B cell (primary cell): ENCODE data around the gene LRFN4. TPM values are rescaled to one million over a fixed set of nuclear protein-coding genes. Genes with fewer than 3 reads are reported as not detected.
A peak's percentile ranks its signal among the peaks of the same experiment; 100 is the strongest.

ENCODE experiments used
- ATAC-seq: fragments of 200-7000 bp; cut with Tn5 transposase; one replicate; pipeline ENCODE4 v1.10.0; 2021; ENCODE audit warnings: low read depth, mild to moderate bottlenecking, moderate number of reproducible peaks, moderate library complexity
- CTCF ChIA-PET: fragments of 350-600 bp; sonication (Branson Sonifier 250); formaldehyde crosslinking; loops from one replicate; lab custom pipeline; 2021; ENCODE audit warnings: antibody characterized with exemption, inconsistent platforms; lab: Charles Lee
- POLR2A ChIA-PET: fragments of 350-600 bp; sonication (Branson Sonifier 250); formaldehyde crosslinking; loops from one replicate; lab custom pipeline; 2021; ENCODE audit warnings: antibody characterized with exemption; lab: Charles Lee
- DNase-seq: peaks from one replicate; pipeline ENCODE4 v3.0.0; 2013
- H2AFZ ChIP-seq: 2 replicates; pipeline ENCODE4 v1.6.1; 2012; ENCODE audit warnings: mild to moderate bottlenecking, low read depth, low read length; ENCODE audit not compliant: insufficient read depth, poor library complexity, severe bottlenecking
- H3K27ac ChIP-seq, 2 donors: 1 replicate in 1 of 2; 2 replicates in 1 of 2; pipeline ENCODE4 v1.5.1; 2012 to 2013; ENCODE audit warnings: low read length in 2 of 2, mild to moderate bottlenecking in 2 of 2, moderate library complexity in 1 of 2
- H3K27me3 ChIP-seq, 4 experiments: fragments of 200-600 bp in 1 of 4; sonication (generic) in 1 of 4; replicated peaks in 1 of 4; 1 replicate in 2 of 4; 2 replicates in 2 of 4; pipeline versions ENCODE4 v1.6.1 to v1.7.0; 2013 to 2016; ENCODE audit warnings: low read length in 3 of 4, mild to moderate bottlenecking in 2 of 4, mixed read lengths in 1 of 4, moderate library complexity in 1 of 4; ENCODE audit not compliant: insufficient read depth in 4 of 4, control insufficient read depth in 3 of 4; ENCODE audit errors: control extremely low read depth in 1 of 4
- H3K36me3 ChIP-seq, 2 experiments: replicated peaks in 1 of 2; 1 replicate in 1 of 2; 2 replicates in 1 of 2; pipeline versions ENCODE4 v1.6.1 to v1.7.1; 2013; ENCODE audit warnings: low read length in 1 of 2; ENCODE audit not compliant: insufficient read depth in 2 of 2, control insufficient read depth in 1 of 2; ENCODE audit errors: control extremely low read depth in 1 of 2, extremely low read depth in 1 of 2
- H3K4me1 ChIP-seq, 2 donors: fragments of 200-600 bp in 1 of 2; sonication (generic) in 1 of 2; 1 replicate in 1 of 2; 2 replicates in 1 of 2; pipeline versions ENCODE4 v1.5.1 to v1.6.1; 2013 to 2017; ENCODE audit warnings: low read length in 2 of 2; ENCODE audit not compliant: control insufficient read depth in 2 of 2, insufficient read depth in 2 of 2
- H3K4me2 ChIP-seq: replicated peaks from 2 replicates; pipeline ENCODE3; 2012; ENCODE audit warnings: mild to moderate bottlenecking, low read depth, low read length; ENCODE audit not compliant: poor library complexity, severe bottlenecking
- H3K4me3 ChIP-seq, 5 experiments: fragments of 200-600 bp in 1 of 5; sonication (generic) in 1 of 5; 1 replicate in 3 of 5; 2 replicates in 2 of 5; pipeline versions ENCODE4 v1.5.1 to v1.7.0; 2011 to 2016; ENCODE audit warnings: low read length in 4 of 5, mild to moderate bottlenecking in 4 of 5, low read depth in 2 of 5, control low read depth in 1 of 5, moderate library complexity in 1 of 5; ENCODE audit not compliant: insufficient read depth in 1 of 5; ENCODE audit errors: control extremely low read depth in 1 of 5, extremely low read depth in 1 of 5
- H3K79me2 ChIP-seq: fragments of 200-600 bp; sonication (generic); one replicate; pipeline ENCODE4 v1.6.0; 2016; ENCODE audit warnings: low read length; ENCODE audit not compliant: control insufficient read depth, insufficient read depth
- H3K9ac ChIP-seq: fragments of 200-600 bp; sonication (generic); 2 replicates; pipeline ENCODE4 v1.6.1; 2017; ENCODE audit warnings: mild to moderate bottlenecking, low read length, moderate library complexity
- H3K9me3 ChIP-seq, 3 donors: one replicate each; pipeline versions ENCODE4 v1.6.1 to v1.7.1; 2013; ENCODE audit warnings: low read length in 2 of 3; ENCODE audit not compliant: control insufficient read depth in 2 of 3, insufficient read depth in 1 of 3; ENCODE audit errors: control extremely low read depth in 1 of 3
- H4K20me1 ChIP-seq: 2 replicates; pipeline ENCODE4 v1.6.0; 2012; ENCODE audit warnings: mild to moderate bottlenecking, low read length; ENCODE audit not compliant: insufficient read depth, control insufficient read depth, poor library complexity, severe bottlenecking
- H3K27ac Mint-ChIP-seq: one replicate; pipeline ENCODE4 v1.8.0; 2021; ENCODE audit warnings: mixed read lengths
- H3K27me3 Mint-ChIP-seq: one replicate; pipeline ENCODE4 v1.8.0; 2021; ENCODE audit warnings: mixed read lengths
- H3K4me1 Mint-ChIP-seq: one replicate; pipeline ENCODE4 v1.8.0; 2021; ENCODE audit warnings: mixed read lengths
- H3K4me3 Mint-ChIP-seq: one replicate; pipeline ENCODE4 v1.8.0; 2021; ENCODE audit warnings: mixed read lengths
- H3K9me3 Mint-ChIP-seq: one replicate; pipeline ENCODE4 v1.8.0; 2022; ENCODE audit warnings: mixed read lengths; ENCODE audit not compliant: insufficient read depth
- CTCF ChIP-seq: fragments of 200-600 bp; IDR thresholded peaks from one replicate; pipeline ENCODE4 v1.8.0; 2022; ENCODE audit warnings: antibody characterized with exemption, mild to moderate bottlenecking
- EZH2 ChIP-seq: IDR thresholded peaks from 2 replicates; pipeline ENCODE4 v1.6.1; 2012; ENCODE audit warnings: borderline replicate concordance, low read depth, mild to moderate bottlenecking, moderate library complexity, low read length; ENCODE audit not compliant: insufficient read depth, poor library complexity, severe bottlenecking
- WGBS: methylation state at CpG from one replicate; pipeline ENCODE4 v1.1.5; 2013; ENCODE audit warnings: missing lambda C conversion rate; ENCODE audit not compliant: insufficient coverage; 5-methylcytosine and 5-hydroxymethylcytosine counted together
- intact Hi-C: fragments of 100-400 bp; cut with micrococcal nuclease; formaldehyde crosslinking; loops from one replicate; pipeline ENCODE4 v1.10.0; 2022
- polyA plus RNA-seq: library from polyadenylated mRNA; depleted of rRNA; stranded (reverse); fragments of >200 nt; gene quantifications from 2 replicates; pipeline ENCODE4 v1.2.3, GENCODE V29; 2012
- total RNA-seq, 2 donors: library from RNA; stranded (reverse); fragments of 120-200 nt in 1 of 2; gene quantifications; 1 replicate in 1 of 2; 2 replicates in 1 of 2; pipeline versions ENCODE4 v1.2.3 to v1.2.4, GENCODE V29; 2013 to 2022

LRFN4 gene
- total and polyA plus RNA-seq, 2 donors (not counting 1 experiment from before 2014, with no cell fraction given): 7.1 to 12.1 TPM

DNA sequence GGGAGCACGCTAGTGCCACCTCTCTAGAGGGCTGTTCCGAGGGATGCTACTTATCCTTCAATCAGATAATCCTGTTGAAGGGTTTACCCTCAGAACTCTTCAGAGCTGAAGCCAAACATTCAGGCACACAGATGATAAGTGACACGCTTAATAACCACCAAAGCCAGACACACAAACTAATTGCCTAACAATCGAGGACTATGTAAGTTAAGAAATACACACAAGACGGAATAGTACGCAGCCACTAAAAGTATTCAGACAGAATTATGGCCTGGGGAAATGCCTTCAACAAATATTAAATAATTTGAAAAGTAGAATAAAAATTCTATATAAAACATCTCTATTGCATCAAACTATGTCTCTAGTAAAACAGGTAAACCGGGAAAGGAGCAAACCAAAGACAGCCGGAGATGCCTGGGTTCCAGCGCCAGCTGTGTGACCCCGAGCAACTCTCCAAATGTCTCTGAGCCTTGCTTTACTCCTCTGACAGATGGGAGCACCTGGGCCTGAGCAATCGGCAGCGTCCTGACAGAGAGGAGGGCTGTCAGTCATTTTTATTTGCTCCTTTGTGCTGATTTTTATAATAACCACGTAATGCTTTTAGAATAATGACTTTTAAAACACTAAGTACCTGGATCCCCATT, 11.3 kb downstream of the LRFN4 start:
- Histone ChIP-seq H3K27me3 (no peaks in the 10 kb centered on the region), H3K4me2 (peak overlapping the region; percentile 68), H3K4me3 (peak overlapping the region in 2 of 5 experiments; percentile 19 to 20), H3K27ac (no peak overlapping the region), H3K9me3 (no peaks in the 10 kb centered on the region), H3K4me1 (peaks cover 4 to 10% of the 10 kb centered on the region in 2 donors), H4K20me1 (no peaks in the 10 kb centered on the region), H3K36me3 (no peaks in the 10 kb centered on the region), H2AFZ (peak overlapping the region; percentile 65), H3K79me2 (no peaks in the 10 kb centered on the region), H3K9ac (peak overlapping the region; percentile 29)
- H3K4me1 Mint-ChIP-seq: peaks cover 16% of the 10 kb centered on the region
- ChIA-PET POLR2A (no interaction called here), CTCF (interaction anchor here (0.6 to 1.7 kb wide), 6 partner anchors 14 to 389 kb away, joined by 3 to 5 read pairs (median 3); partner anchors contain the start of gene RCE1)
- intact Hi-C loops: loop anchor here (1.0 to 2.0 kb wide), 4 partner anchors 25 to 174 kb away; partner anchors contain the start of gene RCE1
- H3K4me3 Mint-ChIP-seq: peak overlapping the region; percentile 23
- TF ChIP-seq EZH2: no peak
- no peak for TF ChIP-seq CTCF
- no peaks in the 10 kb centered on the region for H3K9me3 Mint-ChIP-seq
- DNase-seq: no peak
- peak overlapping the region; percentile 46 for H3K27ac Mint-ChIP-seq
- 95% methylated on average over 6 of the region's 13 CpGs for WGBS
- no peak for ATAC-seq
- H3K27me3 Mint-ChIP-seq: no peaks in the 10 kb centered on the region
